ENCODE measurements around the gene ROBO4.

The ROBO4 gene

GRCh38 chr11:124864176-124864891, 33.3 kb downstream of the ROBO4 start:
- no peak for DNase-seq (ENCODE audit: low read depth)
- no peak overlapping the region for H3K4me3 ChIP-seq (ENCODE audit: low read depth, low read length)

GRCh38 chr11:124863826-124864165, 33.9 kb downstream of the ROBO4 start:
- DNase-seq (ENCODE audit: low read depth) = no peak

GRCh38 chr11:124863137-124863825, 34.4 kb downstream of the ROBO4 start:
- no peak overlapping the region for H3K4me3 ChIP-seq (ENCODE audit: low read depth, low read length)
- DNase-seq (ENCODE audit: low read depth) = no peak

More at GRCh38 chr11:124863826-124864165, 33.9 kb downstream of the ROBO4 start:
- no peak overlapping the region for H3K4me3 ChIP-seq (ENCODE audit: low read depth, low read length)

- DNase-seq (ENCODE audit: low read depth) = no peak
- H3K4me3 ChIP-seq (ENCODE audit: low read depth, low read length) = no peak overlapping the region
Observed at GRCh38 chr11:124861670-124862069, 36.0 kb downstream of the ROBO4 start.

GRCh38 chr11:124859171-124859570, 38.5 kb downstream of the ROBO4 start:
- no peak for DNase-seq (ENCODE audit: low read depth)
- H3K4me3 ChIP-seq (ENCODE audit: low read depth, low read length) = no peak overlapping the region

GRCh38 chr11:124846070-124846673, 51.5 kb downstream of the ROBO4 start:
- DNase-seq (ENCODE audit: low read depth) = no peak

GRCh38 chr11:124844664-124845079, 53.0 kb downstream of the ROBO4 start:
- H3K4me3 ChIP-seq (ENCODE audit: low read depth, low read length) = no peak overlapping the region
- DNase-seq (ENCODE audit: low read depth) = no peak

More at GRCh38 chr11:124846070-124846673, 51.5 kb downstream of the ROBO4 start:
- no peak overlapping the region for H3K4me3 ChIP-seq (ENCODE audit: low read depth, low read length)

GRCh38 chr11:124843616-124843910, 54.1 kb downstream of the ROBO4 start:
- no peak overlapping the region for H3K4me3 ChIP-seq (ENCODE audit: low read depth, low read length)
- no peak for DNase-seq (ENCODE audit: low read depth)

GRCh38 chr11:124842305-124842704, 55.4 kb downstream of the ROBO4 start:
- no peak for DNase-seq (ENCODE audit: low read depth)
- H3K4me3 ChIP-seq (ENCODE audit: low read depth, low read length) = no peak overlapping the region

GRCh38 chr11:124841840-124842239, 55.8 kb downstream of the ROBO4 start:
- DNase-seq (ENCODE audit: low read depth) = no peak
- H3K4me3 ChIP-seq (ENCODE audit: low read depth, low read length) = no peak overlapping the region

- no peak for DNase-seq (ENCODE audit: low read depth)
Observed at GRCh38 chr11:124841201-124841600, 56.5 kb downstream of the ROBO4 start.

GRCh38 chr11:124840666-124841065, 57.0 kb downstream of the ROBO4 start:
- no peak for DNase-seq (ENCODE audit: low read depth)
- H3K4me3 ChIP-seq (ENCODE audit: low read depth, low read length) = no peak overlapping the region

More at GRCh38 chr11:124841201-124841600, 56.5 kb downstream of the ROBO4 start:
- H3K4me3 ChIP-seq (ENCODE audit: low read depth, low read length) = no peak overlapping the region

GRCh38 chr11:124839972-124840621, 57.6 kb downstream of the ROBO4 start:
- H3K4me3 ChIP-seq (ENCODE audit: low read depth, low read length) = peak overlapping the region; percentile 45
- DNase-seq (ENCODE audit: low read depth) = no peak

- DNase-seq (ENCODE audit: low read depth) = no peak
- H3K4me3 ChIP-seq (ENCODE audit: low read depth, low read length) = peak overlapping the region; percentile 45
Observed at GRCh38 chr11:124839128-124839971, 58.3 kb downstream of the ROBO4 start.

- peak overlapping the region; percentile 45 for H3K4me3 ChIP-seq (ENCODE audit: low read depth, low read length)
- DNase-seq (ENCODE audit: low read depth) = no peak
Observed at GRCh38 chr11:124838805-124839127, 58.9 kb downstream of the ROBO4 start.

- peak; percentile 74 for DNase-seq (ENCODE audit: low read depth)
- H3K4me3 ChIP-seq (ENCODE audit: low read depth, low read length) = no peak overlapping the region
Observed at GRCh38 chr11:124837491-124837856, 60.2 kb downstream of the ROBO4 start.

GRCh38 chr11:124835918-124836317, 61.7 kb downstream of the ROBO4 start:
- H3K4me3 ChIP-seq (ENCODE audit: low read depth, low read length) = no peak overlapping the region
- DNase-seq (ENCODE audit: low read depth) = no peak

GRCh38 chr11:124834526-124835180, 63.0 kb downstream of the ROBO4 start:
- no peak overlapping the region for H3K4me3 ChIP-seq (ENCODE audit: low read depth, low read length)
- no peak for DNase-seq (ENCODE audit: low read depth)

All from skeletal muscle cell (primary cell).